ENCODE results near the gene ENTPD2. TPM values are rescaled to one million over a fixed set of nuclear protein-coding genes. Genes with fewer than 3 reads are reported as not detected.

ENTPD2 gene
- total and polyA plus RNA-seq, 2 experiments from 2014 or later: 1.8 to 1.9 TPM

DNA sequence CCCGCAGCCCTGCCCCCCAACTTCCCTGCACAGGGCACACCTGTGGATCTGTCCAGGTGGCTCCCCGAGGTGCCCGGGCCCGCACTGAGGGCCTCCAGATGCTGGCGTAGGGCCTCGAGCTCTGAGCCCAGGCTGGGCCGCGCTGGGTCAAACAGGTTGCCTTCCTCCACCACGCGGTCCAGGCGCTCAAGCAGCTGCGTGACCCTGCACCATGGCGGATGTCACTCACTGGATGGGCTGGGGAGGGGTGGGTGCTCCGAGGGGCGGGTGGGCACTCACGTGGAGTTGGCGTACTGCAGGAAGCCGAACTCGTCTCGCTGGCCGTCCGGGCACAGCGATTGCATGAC lies 31.2 kb downstream of the ENTPD2 start (continued):
- TF ChIP-seq, protein P1, sequence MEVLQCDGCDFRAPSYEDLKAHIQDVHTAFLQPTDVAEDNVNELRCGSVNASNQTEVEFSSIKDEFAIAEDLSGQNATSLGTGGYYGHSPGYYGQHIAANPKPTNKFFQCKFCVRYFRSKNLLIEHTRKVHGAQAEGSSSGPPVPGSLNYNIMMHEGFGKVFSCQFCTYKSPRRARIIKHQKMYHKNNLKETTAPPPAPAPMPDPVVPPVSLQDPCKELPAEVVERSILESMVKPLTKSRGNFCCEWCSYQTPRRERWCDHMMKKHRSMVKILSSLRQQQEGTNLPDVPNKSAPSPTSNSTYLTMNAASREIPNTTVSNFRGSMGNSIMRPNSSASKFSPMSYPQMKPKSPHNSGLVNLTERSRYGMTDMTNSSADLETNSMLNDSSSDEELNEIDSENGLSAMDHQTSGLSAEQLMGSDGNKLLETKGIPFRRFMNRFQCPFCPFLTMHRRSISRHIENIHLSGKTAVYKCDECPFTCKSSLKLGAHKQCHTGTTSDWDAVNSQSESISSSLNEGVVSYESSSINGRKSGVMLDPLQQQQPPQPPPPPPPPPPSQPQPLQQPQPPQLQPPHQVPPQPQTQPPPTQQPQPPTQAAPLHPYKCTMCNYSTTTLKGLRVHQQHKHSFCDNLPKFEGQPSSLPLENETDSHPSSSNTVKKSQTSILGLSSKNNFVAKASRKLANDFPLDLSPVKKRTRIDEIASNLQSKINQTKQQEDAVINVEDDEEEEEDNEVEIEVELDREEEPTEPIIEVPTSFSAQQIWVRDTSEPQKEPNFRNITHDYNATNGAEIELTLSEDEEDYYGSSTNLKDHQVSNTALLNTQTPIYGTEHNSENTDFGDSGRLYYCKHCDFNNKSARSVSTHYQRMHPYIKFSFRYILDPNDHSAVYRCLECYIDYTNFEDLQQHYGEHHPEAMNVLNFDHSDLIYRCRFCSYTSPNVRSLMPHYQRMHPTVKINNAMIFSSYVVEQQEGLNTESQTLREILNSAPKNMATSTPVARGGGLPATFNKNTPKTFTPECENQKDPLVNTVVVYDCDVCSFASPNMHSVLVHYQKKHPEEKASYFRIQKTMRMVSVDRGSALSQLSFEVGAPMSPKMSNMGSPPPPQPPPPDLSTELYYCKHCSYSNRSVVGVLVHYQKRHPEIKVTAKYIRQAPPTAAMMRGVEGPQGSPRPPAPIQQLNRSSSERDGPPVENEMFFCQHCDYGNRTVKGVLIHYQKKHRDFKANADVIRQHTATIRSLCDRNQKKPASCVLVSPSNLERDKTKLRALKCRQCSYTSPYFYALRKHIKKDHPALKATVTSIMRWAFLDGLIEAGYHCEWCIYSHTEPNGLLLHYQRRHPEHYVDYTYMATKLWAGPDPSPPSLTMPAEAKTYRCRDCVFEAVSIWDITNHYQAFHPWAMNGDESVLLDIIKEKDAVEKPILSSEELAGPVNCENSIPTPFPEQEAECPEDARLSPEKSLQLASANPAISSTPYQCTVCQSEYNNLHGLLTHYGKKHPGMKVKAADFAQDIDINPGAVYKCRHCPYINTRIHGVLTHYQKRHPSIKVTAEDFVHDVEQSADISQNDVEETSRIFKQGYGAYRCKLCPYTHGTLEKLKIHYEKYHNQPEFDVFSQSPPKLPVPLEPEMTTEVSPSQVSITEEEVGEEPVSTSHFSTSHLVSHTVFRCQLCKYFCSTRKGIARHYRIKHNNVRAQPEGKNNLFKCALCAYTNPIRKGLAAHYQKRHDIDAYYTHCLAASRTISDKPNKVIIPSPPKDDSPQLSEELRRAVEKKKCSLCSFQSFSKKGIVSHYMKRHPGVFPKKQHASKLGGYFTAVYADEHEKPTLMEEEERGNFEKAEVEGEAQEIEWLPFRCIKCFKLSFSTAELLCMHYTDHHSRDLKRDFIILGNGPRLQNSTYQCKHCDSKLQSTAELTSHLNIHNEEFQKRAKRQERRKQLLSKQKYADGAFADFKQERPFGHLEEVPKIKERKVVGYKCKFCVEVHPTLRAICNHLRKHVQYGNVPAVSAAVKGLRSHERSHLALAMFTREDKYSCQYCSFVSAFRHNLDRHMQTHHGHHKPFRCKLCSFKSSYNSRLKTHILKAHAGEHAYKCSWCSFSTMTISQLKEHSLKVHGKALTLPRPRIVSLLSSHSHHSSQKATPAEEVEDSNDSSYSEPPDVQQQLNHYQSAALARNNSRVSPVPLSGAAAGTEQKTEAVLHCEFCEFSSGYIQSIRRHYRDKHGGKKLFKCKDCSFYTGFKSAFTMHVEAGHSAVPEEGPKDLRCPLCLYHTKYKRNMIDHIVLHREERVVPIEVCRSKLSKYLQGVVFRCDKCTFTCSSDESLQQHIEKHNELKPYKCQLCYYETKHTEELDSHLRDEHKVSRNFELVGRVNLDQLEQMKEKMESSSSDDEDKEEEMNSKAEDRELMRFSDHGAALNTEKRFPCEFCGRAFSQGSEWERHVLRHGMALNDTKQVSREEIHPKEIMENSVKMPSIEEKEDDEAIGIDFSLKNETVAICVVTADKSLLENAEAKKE (CRISPR knock-in tag; IDR thresholded peaks at IDR 0.05): no peak
- TF ChIP-seq ZNF331 (CRISPR knock-in tag; IDR thresholded peaks at IDR 0.05; ENCODE audit: low read depth): no peak
- TF ChIP-seq STAT1 (IDR thresholded peaks at IDR 0.05; ENCODE audit: unreplicated experiment): no peak
- TF ChIP-seq, protein P2, sequence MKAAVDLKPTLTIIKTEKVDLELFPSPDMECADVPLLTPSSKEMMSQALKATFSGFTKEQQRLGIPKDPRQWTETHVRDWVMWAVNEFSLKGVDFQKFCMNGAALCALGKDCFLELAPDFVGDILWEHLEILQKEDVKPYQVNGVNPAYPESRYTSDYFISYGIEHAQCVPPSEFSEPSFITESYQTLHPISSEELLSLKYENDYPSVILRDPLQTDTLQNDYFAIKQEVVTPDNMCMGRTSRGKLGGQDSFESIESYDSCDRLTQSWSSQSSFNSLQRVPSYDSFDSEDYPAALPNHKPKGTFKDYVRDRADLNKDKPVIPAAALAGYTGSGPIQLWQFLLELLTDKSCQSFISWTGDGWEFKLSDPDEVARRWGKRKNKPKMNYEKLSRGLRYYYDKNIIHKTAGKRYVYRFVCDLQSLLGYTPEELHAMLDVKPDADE (IDR thresholded peaks at IDR 0.05): no peak
- TF ChIP-seq POLR2AphosphoS5 (IDR thresholded peaks at IDR 0.05; ENCODE audit: low read depth): no peak
- no peak for TF ChIP-seq CREB1 (CRISPR knock-in tag; IDR thresholded peaks at IDR 0.05; ENCODE audit: low read depth)
- no peak for TF ChIP-seq NANOG (IDR thresholded peaks at IDR 0.05; ENCODE audit: borderline replicate concordance)
- TF ChIP-seq CTCF (conservative IDR thresholded peaks at IDR 0.05; ENCODE audit: low read depth in 2 of 2): no peak
- no peak for TF ChIP-seq ZNF114 (CRISPR knock-in tag; IDR thresholded peaks at IDR 0.05)
- no peak for TF ChIP-seq EZH2 (IDR thresholded peaks at IDR 0.05; ENCODE audit: low read depth, unreplicated experiment)
- no peak for TF ChIP-seq REST (IDR thresholded peaks at IDR 0.05; ENCODE audit: unreplicated experiment)
- TF ChIP-seq JUNB (IDR thresholded peaks at IDR 0.05; ENCODE audit: unreplicated experiment): no peak
